Renal cortical epithelial cell (primary cell): ENCODE measurements around the gene PRPSAP1. TPM values are rescaled to one million over a fixed set of nuclear protein-coding genes. Genes with fewer than 3 reads are reported as not detected.
"Not testable (repeated sequence)": the region's sequence is repeated elsewhere in the genome, so short reads cannot be mapped to it uniquely, and the experiment has no call there.

ENCODE experiments used
- DNase-seq: peaks from one replicate; pipeline ENCODE4 v3.0.0-alpha.2; 2011; ENCODE audit warnings: low read depth
- total RNA-seq: library from RNA; depleted of rRNA; stranded (reverse); fragments of >200 nt; gene quantifications from 2 replicates; pipeline ENCODE4 v1.2.3, GENCODE V29; 2014

PRPSAP1 gene
- total RNA-seq, 1 donor from 2014 or later = 58.5 TPM

DNA sequence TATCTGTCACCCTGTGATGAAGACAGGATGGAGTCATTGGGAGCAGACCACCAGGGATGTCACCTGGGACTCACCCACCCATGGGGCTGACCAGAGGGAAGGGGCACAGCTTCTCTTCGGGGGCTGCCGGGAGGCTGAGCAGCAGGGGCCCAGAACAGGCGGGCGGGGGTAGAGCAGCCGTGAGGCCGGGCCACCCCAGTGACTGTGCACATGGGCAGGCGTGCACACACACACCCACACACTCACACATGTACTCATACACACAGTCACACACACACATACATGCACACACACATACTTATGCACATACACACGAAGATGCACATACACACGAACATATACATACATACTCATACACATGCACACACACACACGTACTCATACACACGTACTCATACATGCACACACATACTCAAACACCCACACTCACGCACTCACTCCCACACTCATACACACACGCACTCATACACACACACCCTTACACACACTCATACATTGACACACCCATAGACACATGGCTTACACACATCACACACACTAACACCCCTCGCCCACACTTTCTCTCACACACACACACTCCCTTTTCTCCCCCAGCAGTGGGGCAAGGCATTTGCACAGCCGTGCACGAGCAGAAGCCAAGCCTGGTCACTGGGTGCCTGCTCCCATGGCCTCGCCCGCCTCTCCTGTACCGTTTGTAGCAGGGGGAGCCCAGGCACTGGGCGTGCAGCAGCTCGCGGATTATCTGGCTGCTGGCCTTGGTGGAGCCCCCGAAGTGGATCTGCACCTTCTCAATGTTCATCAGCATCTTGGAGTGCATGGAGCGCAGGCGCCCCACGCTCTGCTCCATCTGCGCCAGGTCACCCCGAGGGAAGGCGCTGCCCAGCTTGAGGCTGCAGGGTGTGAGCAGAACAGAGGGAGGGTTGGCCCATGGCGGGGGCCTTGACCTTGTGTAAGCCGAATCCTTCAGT is 76.1 kb downstream of the PRPSAP1 start:
- no peak for DNase-seq

DNA sequence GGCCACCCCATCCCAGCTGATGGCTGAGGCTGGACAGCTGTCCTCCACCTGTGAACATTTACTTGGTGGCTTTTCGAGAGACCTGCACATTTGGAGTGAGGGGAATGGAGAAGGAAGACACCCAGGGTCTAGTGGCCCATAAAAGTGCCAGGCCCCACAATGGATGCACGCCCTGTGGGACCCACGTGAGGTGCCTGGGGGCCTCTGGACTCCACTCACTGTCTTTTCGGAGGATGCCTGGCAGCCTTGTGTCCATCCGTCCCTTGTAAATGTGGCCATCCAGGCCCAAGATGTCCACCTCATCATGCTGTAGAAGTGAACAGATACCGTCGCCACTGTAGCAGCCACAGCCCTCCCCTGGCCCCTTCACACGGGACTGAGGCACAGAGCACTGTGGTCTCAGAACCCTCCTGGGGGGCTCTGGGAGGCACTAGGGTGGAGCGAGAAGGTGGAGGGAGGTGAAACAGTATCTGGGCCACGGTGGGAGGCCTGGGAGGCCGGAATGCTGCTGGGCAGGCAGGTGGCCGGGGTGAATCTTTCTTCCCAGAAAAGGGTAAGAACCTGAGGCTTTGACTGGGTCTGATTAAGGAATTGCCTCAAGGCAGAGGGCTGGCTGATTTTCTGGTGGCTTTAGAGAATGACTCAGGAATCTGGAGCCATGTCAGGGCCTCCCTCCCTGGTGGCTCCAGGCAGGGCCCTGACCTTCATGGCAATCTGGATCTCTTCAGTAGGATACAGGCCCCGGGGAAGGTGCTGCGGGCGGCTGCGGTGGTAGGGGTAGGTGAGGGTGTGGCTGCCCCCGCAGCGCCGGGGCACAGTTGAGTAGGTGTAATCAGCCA is 77.0 kb downstream of the PRPSAP1 start:
- DNase-seq = peak; percentile 57

GRCh38 chr17:76276069-76276431 is 77.7 kb downstream of the PRPSAP1 start:
- DNase-seq = no peak

DNA sequence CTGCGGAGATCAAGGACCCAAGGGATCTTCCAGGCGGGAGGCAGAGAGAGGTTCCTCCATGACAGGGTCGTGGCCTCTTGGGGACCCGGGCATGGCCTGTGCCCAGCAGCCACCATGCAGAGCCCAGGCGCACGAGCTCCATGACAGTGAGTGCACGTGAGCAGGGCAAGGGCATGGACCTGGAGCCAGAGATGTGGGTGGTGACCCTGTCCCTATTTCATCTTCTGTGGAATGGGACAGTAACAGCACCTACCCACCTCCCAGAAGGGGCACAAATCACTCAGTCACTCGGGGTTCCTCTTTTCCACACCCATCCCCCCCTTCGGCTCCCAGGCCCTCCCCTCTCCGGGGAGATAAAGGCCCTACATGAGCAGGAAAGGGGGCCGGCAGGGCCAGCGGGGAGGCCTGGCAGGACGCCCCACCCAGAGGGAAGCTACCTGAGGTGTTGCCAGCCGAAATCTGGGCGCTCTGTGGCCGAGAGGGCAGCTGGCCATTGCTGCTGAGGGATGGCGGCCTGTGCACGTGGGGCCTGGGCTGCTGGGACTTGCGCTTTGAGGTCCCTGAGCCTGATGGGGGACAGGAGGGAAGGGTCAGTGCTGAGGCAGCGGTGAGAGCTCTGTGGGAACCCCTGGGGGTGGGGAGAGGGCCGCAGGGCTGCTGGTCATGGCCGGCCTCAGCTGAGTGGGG is 78.2 kb downstream of the PRPSAP1 start:
- DNase-seq = no peak

- no peak for DNase-seq
Measured at GRCh38 chr17:76274112-76274956, 79.4 kb downstream of the PRPSAP1 start.

DNA sequence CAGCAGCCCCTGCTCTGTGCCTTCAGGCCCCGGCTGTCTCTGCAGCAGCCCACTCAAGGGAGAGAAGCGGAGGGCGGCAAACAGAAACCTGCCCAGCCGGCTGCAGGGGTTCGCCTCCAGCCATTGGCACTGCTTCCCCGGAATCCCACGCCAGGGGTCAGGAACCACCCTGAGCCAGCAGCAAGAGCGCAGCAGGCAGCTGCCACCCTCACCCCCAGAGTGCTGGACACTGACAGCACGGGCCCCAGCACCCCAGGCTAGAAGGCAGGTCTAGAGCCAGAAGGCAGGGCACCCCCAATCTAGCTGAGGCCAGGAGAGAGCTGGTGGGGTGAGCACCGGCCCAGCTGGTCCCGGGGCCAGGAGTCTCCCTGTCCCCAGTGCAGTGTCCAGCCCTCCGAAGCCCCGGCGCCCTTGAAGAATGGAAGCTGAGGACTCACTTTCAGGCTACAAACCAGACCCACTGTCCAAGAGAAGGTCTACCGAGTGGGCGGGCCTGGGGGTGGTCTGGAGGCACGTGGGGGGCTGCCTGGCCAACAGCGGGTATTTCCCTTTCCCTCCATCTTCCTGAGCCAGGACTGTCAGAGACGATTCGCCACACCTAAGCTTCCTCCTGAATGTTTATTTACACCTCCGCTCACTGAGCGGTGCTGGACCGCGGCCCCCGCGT is 80.1 kb downstream of the PRPSAP1 start:
- DNase-seq = no peak

DNA sequence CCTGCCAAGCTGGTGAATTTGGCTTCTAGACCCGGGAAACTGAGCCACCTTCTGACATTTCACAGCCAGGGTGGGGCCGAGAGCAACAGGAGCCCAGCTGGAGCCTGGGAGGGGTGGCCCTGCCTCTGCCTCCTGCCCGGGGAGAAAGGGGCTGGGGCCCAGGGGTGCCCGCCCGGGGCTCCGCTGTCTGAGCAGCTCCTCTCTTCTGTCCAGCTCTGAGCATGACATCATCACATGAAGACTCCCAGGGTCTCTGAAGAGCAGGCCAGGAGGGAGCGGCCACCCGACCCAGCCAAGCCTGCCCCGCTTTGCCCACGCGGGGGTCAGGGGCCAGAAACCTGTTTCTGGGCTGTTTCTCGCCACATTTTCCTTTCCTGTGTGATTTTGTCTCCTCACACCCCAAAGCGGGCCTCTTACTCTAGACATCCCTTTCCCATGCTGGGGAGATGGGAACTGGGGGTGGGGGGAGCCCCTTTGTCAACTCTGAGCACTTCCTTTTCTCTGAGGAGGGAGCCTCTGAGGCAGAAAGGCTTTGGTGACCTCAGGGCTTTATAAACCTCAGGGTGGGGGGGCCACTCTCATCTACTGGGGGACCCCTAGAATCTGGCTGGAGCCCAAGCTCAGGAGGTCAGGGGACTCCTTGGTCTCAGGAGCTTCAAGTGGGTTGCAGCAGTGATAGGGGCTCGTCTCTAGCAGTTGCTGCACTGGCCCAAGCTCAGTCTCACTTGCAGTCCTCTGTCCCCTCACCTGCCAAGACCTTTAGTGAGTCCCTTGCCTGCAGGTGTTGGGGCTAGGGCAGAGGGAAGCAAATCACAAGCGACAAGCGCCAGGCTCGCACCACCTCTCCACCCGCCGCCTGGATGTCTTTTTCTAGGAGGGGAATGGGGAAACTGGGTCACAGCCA is 80.9 kb downstream of the PRPSAP1 start:
- DNase-seq = no peak

DNA sequence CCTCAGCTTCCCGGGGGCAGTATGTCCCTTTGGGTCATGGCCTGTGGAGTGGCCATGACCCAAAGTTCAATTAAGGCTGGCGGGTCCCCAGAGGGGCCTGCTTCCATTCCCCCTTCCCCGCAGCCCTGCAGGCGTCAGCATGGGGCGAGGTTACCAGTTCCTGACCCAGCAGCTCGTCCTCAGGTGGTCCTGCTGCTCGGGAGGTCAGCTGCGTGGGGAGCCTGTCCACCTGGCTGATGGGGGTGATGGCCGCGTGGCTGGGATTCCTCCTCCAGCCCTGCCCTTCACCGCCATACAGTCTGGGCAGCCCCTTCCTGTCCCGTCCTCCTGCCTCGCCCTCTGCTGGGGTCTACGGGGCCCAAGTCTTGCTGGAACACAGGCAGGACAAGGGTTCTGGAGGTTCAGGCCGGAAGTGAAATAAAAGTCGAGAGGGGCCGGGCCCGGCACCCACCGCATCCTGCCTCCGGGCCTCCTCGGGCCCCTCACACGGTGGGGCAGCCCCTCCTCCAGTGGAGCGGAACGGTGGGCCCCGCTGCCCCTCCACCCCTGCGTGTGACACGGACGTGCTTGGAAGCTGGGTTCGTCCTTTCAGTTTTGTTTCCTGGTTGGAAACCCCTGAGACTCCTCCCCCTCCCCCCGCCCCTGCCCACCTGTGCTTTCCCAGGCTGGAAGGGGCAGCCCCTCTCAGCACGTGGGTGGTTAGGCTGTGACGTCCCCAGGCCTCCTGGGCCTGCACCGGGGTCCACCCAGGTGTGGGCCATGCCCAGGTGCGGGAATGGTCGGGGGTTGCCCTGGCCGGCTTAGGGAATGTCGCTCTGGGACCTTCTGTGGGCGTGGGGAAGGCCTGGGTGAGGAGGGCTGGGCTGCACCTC is 81.8 kb downstream of the PRPSAP1 start:
- DNase-seq = no peak

DNA sequence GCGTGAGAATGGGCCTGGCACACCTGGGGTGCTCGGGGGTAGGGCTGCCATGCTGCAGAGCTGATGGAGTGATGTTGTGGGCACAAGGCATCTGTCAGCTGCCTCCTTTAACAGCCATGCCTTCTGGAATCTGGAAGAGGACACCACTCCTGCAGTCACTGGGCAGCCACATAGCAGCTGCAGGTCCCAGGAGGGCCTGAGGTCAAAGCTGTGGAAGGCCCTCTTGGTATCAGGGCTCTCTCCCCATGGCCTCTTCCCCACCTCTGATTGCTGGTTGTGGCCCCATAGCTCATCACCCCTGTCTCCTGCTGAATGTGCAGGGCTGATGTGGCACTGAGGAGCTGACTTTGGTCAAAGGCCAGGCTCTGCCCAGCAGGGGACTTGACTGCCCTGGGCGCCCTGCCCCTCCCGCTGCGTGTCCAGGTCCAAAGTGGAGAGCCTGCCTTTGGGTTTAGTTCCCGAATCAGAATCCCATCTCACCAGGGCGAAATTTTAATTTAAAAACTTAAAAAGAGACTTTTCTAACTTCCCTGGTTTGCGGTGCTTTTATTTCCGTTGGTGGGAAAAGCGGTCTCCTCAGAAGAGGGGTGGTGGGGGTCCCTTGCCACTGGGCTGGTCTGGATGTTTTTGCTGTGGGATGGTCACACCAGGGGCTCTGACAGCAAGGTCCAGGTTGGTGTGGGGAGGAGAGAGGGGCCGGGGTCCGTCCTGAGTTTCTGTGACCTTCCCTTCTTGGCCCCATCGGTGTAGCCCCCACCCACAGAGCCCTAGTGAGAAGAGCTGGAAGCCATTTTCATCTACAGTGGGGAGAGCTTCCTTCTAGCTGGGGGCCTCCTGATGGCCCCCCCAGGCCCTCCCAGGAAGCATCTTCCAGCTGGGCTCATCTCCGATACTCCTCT is 82.7 kb downstream of the PRPSAP1 start:
- no peak for DNase-seq

GRCh38 chr17:76270127-76270592 is 83.6 kb downstream of the PRPSAP1 start:
- DNase-seq = no peak

- DNase-seq = no peak
Measured at GRCh38 chr17:76268991-76269981, 84.4 kb downstream of the PRPSAP1 start.

- peak; percentile 81 for DNase-seq
Measured at GRCh38 chr17:76268015-76268749, 85.5 kb downstream of the PRPSAP1 start.

DNA sequence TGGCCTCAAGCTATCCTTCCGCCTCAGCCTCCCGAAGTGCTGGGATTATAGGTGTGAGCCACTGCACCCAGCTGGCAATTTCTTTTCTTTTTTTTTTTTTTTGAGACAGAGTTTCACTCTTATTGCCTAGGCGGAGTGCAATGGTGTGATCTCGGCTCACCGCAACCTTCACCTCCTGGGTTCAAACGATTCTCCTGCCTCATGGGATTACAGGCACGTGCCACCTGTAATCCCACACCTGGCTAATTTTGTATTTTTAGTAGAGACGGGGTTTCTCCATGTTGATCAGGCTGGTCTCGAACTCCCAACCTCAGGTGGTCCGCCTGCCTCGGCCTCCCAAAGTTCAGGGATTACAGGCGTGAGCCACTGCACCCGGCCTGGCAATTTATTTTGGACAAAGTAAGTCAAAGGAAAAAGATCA is 86.1 kb downstream of the PRPSAP1 start:
- DNase-seq = not testable (repeated sequence)

GRCh38 chr17:76267051-76267576 is 86.6 kb downstream of the PRPSAP1 start:
- no peak for DNase-seq
